Testis (tissue), 3 donors: ENCODE measurements around the gene GAK. TPM values are rescaled to one million over a fixed set of nuclear protein-coding genes. Genes with fewer than 3 reads are reported as not detected.

ENCODE experiments used
- DNase-seq: peaks from one replicate; pipeline ENCODE4 v3.0.0-alpha.2; 2019
- H3K27ac ChIP-seq, 2 donors: fragments of 200-600 bp; sonication (generic); one replicate each; pipeline ENCODE4 v1.5.1; 2019
- H3K27me3 ChIP-seq: fragments of 200-600 bp; sonication (generic); one replicate; pipeline ENCODE4 v1.5.1; 2019
- H3K36me3 ChIP-seq: fragments of 200-600 bp; sonication (generic); one replicate; pipeline ENCODE4 v1.5.1; 2017; ENCODE audit warnings: low read depth; ENCODE audit errors: missing control alignments
- H3K4me1 ChIP-seq: fragments of 200-600 bp; sonication (generic); one replicate; pipeline ENCODE4 v1.5.1; 2019
- H3K4me3 ChIP-seq, 2 donors: fragments of 200-600 bp; sonication (generic); one replicate each; pipeline ENCODE4 v1.5.1; 2017 to 2019
- H3K9me3 ChIP-seq: fragments of 200-600 bp; sonication (generic); one replicate; pipeline ENCODE4 v1.5.1; 2017
- POLR2A ChIP-seq: fragments of 450-650 bp; IDR thresholded peaks from one replicate; pipeline ENCODE4 v1.6.1; 2017; ENCODE audit warnings: antibody characterized with exemption, mild to moderate bottlenecking, moderate library complexity
- WGBS, 2 donors: methylation state at CpG; one replicate each; pipeline ENCODE4 v1.1.5; 2018; 5-methylcytosine and 5-hydroxymethylcytosine counted together
- intact Hi-C: fragments of 100-400 bp; cut with DNase I; formaldehyde crosslinking; loops from one replicate; pipeline ENCODE4 v1.15.1; 2023; ENCODE audit warnings: low total_unique reads
- polyA plus RNA-seq: library from polyadenylated mRNA; stranded (reverse); fragments of 350-450 nt; fragmentation: Illumina TruSeq; extraction: RNeasy Lipid Tissue Mini Kit (QIAGEN cat#74804); gene quantifications from one replicate; pipeline ENCODE4 v1.2.3, GENCODE V29; 2014; ENCODE audit warnings: low read depth, low replicate concordance; ENCODE audit not compliant: insufficient read depth
- total RNA-seq, 2 donors: library from RNA; depleted of rRNA; stranded (reverse); fragments of >200 nt; gene quantifications; one replicate each; pipeline ENCODE4 v1.2.3, GENCODE V29; 2016
- TF ChIP-seq, protein P1 (sequence below), 3 experiments: fragments of 450-650 bp in 2 of 3; fragments of 200-600 bp in 1 of 3; sonication (generic) in 1 of 3; IDR thresholded peaks; one replicate each; pipeline ENCODE4 v1.5.1; 2016 to 2019; ENCODE audit warnings: antibody characterized with exemption in 3 of 3, mild to moderate bottlenecking in 2 of 3, moderate library complexity in 1 of 3

Gene GAK
- total and polyA plus RNA-seq, 3 donors from 2014 or later, result 130 to 229 (median 226) TPM

- no peaks in the 10 kb centered on the region for H3K9me3 ChIP-seq
- DNase-seq, result no peak
- no peaks in the 10 kb centered on the region for H3K27me3 ChIP-seq
- intact Hi-C loops, result no loop called here
- no peaks in the 10 kb centered on the region for H3K36me3 ChIP-seq
- H3K4me3 ChIP-seq, result no peak overlapping the region
- no peak overlapping the region for H3K27ac ChIP-seq
- H3K4me1 ChIP-seq, result peaks cover 4% of the 10 kb centered on the region
- TF ChIP-seq, protein P1, sequence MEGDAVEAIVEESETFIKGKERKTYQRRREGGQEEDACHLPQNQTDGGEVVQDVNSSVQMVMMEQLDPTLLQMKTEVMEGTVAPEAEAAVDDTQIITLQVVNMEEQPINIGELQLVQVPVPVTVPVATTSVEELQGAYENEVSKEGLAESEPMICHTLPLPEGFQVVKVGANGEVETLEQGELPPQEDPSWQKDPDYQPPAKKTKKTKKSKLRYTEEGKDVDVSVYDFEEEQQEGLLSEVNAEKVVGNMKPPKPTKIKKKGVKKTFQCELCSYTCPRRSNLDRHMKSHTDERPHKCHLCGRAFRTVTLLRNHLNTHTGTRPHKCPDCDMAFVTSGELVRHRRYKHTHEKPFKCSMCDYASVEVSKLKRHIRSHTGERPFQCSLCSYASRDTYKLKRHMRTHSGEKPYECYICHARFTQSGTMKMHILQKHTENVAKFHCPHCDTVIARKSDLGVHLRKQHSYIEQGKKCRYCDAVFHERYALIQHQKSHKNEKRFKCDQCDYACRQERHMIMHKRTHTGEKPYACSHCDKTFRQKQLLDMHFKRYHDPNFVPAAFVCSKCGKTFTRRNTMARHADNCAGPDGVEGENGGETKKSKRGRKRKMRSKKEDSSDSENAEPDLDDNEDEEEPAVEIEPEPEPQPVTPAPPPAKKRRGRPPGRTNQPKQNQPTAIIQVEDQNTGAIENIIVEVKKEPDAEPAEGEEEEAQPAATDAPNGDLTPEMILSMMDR (IDR thresholded peaks at IDR 0.05), result no peak
- no peak for TF ChIP-seq POLR2A
- 83 to 88% methylated on average over 6 to 21 of the region's 21 CpGs for WGBS, 2 donors
Measured at GRCh38 chr4:823176-823760, 108.8 kb downstream of the GAK start.

GRCh38 chr4:822361-823175 is 109.5 kb downstream of the GAK start:
- H3K36me3 ChIP-seq, result no peaks in the 10 kb centered on the region

GRCh38 chr4:821631-822030 is 110.5 kb downstream of the GAK start:
- WGBS, 2 donors, result 58 to 59% methylated on average over 16 of the region's 16 CpGs
- Histone ChIP-seq H3K27ac (no peak overlapping the region), H3K36me3 (no peaks in the 10 kb centered on the region), H3K4me3 (no peak overlapping the region), H3K4me1 (peaks cover 4% of the 10 kb centered on the region), H3K9me3 (no peaks in the 10 kb centered on the region), H3K27me3 (no peaks in the 10 kb centered on the region)
- intact Hi-C loops, result no loop called here
- no peak for TF ChIP-seq POLR2A
- TF ChIP-seq, protein P1 (IDR thresholded peaks at IDR 0.05), result no peak
- DNase-seq, result no peak

More at GRCh38 chr4:822361-823175, 109.5 kb downstream of the GAK start:
- Histone ChIP-seq H3K9me3 (no peaks in the 10 kb centered on the region), H3K4me1 (peaks cover 4% of the 10 kb centered on the region), H3K27me3 (no peaks in the 10 kb centered on the region), H3K4me3 (no peak overlapping the region), H3K27ac (no peak overlapping the region)
- no peak for TF ChIP-seq POLR2A
- TF ChIP-seq, protein P1 (IDR thresholded peaks at IDR 0.05), result no peak
- DNase-seq, result no peak
- WGBS, 2 donors, result 63 to 66% methylated on average over 18 to 24 of the region's 24 CpGs
- intact Hi-C loops, result no loop called here

GRCh38 chr4:821181-821591 is 110.9 kb downstream of the GAK start:
- WGBS, 2 donors, result 75 to 82% methylated on average over 14 to 19 of the region's 22 CpGs
- no peaks in the 10 kb centered on the region for H3K27me3 ChIP-seq
- no peak overlapping the region for H3K4me3 ChIP-seq
- TF ChIP-seq, protein P1 (IDR thresholded peaks at IDR 0.05), result no peak
- no peak for TF ChIP-seq POLR2A
- H3K9me3 ChIP-seq, result no peaks in the 10 kb centered on the region
- intact Hi-C loops, result no loop called here
- no peak overlapping the region for H3K27ac ChIP-seq
- DNase-seq, result no peak
- H3K36me3 ChIP-seq, result no peaks in the 10 kb centered on the region
- peaks cover 4% of the 10 kb centered on the region for H3K4me1 ChIP-seq
